Activated CD4-positive, alpha-beta T cell treated with anti-CD3 and anti-CD28 coated beads, Interleukin-2, amount 10 ng/mL, durations not matched to agents 7 days and 5 days (primary cell): ENCODE results near the gene ICAM3. TPM values are rescaled to one million over a fixed set of nuclear protein-coding genes. Genes with fewer than 3 reads are reported as not detected.
A peak's percentile ranks its signal among the peaks of the same experiment; 100 is the strongest.
"Not testable (repeated sequence)": the region's sequence is repeated elsewhere in the genome, so short reads cannot be mapped to it uniquely, and the experiment has no call there.

ENCODE experiments used
- CTCF ChIA-PET: fragments of 350-600 bp; sonication (Branson Sonifier 250); formaldehyde crosslinking; loops from one replicate; lab custom pipeline; 2021; ENCODE audit warnings: antibody characterized with exemption; lab: Charles Lee
- POLR2A ChIA-PET: fragments of 350-600 bp; sonication (Branson Sonifier 250); formaldehyde crosslinking; loops from one replicate; lab custom pipeline; 2021; ENCODE audit warnings: antibody characterized with exemption; lab: Charles Lee
- DNase-seq: peaks from one replicate; pipeline ENCODE4 v3.0.0-alpha.2; 2020
- H3K27ac Mint-ChIP-seq: one replicate; pipeline ENCODE4 v1.8.0; 2021; ENCODE audit warnings: mild to moderate bottlenecking, moderate library complexity, mixed read lengths
- H3K27me3 Mint-ChIP-seq: one replicate; pipeline ENCODE4 v1.8.0; 2021; ENCODE audit warnings: mixed read lengths
- H3K36me3 Mint-ChIP-seq: one replicate; pipeline ENCODE4 v1.8.0; 2021; ENCODE audit warnings: low read depth, mixed read lengths
- H3K4me1 Mint-ChIP-seq: one replicate; pipeline ENCODE4 v1.8.0; 2021; ENCODE audit warnings: mixed read lengths
- H3K4me3 Mint-ChIP-seq: one replicate; pipeline ENCODE4 v1.8.0; 2021; ENCODE audit warnings: mild to moderate bottlenecking, moderate library complexity, mixed read lengths
- H3K9me3 Mint-ChIP-seq: one replicate; pipeline ENCODE4 v1.8.0; 2021; ENCODE audit warnings: mixed read lengths
- total RNA-seq, 2 experiments: library from RNA; stranded (reverse); gene quantifications; one replicate each; pipeline ENCODE4 v1.2.3, GENCODE V29; 2021

Gene ICAM3
- total RNA-seq, 2 experiments from 2014 or later, result 230 to 233 TPM

- DNase-seq, result no peak
- H3K27me3 Mint-ChIP-seq, result no peaks in the 10 kb centered on the region
- H3K36me3 Mint-ChIP-seq, result peaks cover 15% of the 10 kb centered on the region
- CTCF ChIA-PET, result interaction anchor here (1.1 to 1.2 kb wide), 2 partner anchors 33 to 49 kb away, joined by 3 read pairs; no protein-coding TSS in a partner anchor
- peak overlapping the region; percentile 94 for H3K27ac Mint-ChIP-seq
- peaks cover 33% of the 10 kb centered on the region for H3K4me1 Mint-ChIP-seq
- POLR2A ChIA-PET, result no interaction called here
- H3K4me3 Mint-ChIP-seq, result peak overlapping the region; percentile 95
- no peaks in the 10 kb centered on the region for H3K9me3 Mint-ChIP-seq
Measured at GRCh38 chr19:10339977-10340376, 553 bp upstream of the ICAM3 start.

- peaks cover 24% of the 10 kb centered on the region for H3K36me3 Mint-ChIP-seq
- H3K9me3 Mint-ChIP-seq, result no peaks in the 10 kb centered on the region
- ChIA-PET CTCF (no interaction called here), POLR2A (no interaction called here)
- H3K27me3 Mint-ChIP-seq, result no peaks in the 10 kb centered on the region
- peaks cover 42% of the 10 kb centered on the region for H3K4me1 Mint-ChIP-seq
- H3K27ac Mint-ChIP-seq, result peak overlapping the region; percentile 94
- no peak for DNase-seq
- H3K4me3 Mint-ChIP-seq, result peak overlapping the region; percentile 95
Measured at GRCh38 chr19:10338940-10339339, 484 bp downstream of the ICAM3 start.

DNA sequence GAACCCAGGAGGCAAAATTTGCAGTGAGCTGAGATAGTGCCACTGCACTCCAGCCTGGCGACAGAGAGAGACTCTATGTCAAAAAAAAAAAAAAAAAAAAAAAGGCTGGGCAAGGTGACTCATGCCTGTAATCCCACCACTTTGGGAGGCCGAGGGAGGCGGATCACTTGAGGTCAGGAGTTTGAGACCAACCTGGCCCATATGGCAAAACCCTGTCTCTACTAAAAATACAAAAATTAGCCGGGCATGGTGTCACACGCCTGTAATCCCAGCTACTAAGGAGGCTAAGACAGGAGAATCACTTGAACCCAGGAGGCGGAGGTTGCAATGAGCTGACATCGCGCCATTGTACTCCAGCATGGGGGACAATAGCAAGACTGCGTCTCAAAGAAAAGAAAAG lies 2.7 kb downstream of the ICAM3 start:
- H3K36me3 Mint-ChIP-seq, result peaks cover 37% of the 10 kb centered on the region
- CTCF ChIA-PET, result interaction anchor here (0.6 to 0.8 kb wide), 2 partner anchors 81 to 178 kb away, joined by 3 read pairs; no protein-coding TSS in a partner anchor
- peaks cover 60% of the 10 kb centered on the region for H3K4me1 Mint-ChIP-seq
- H3K27me3 Mint-ChIP-seq, H3K9me3 Mint-ChIP-seq, H3K27ac Mint-ChIP-seq, POLR2A ChIA-PET, DNase-seq, H3K4me3 Mint-ChIP-seq: not testable (repeated sequence)

- H3K9me3 Mint-ChIP-seq, result no peaks in the 10 kb centered on the region
- POLR2A ChIA-PET, result no interaction called here
Measured at GRCh38 chr19:10335352-10335985, 4.0 kb downstream of the ICAM3 start.

GRCh38 chr19:10334588-10335351 lies 4.7 kb downstream of the ICAM3 start:
- H3K9me3 Mint-ChIP-seq, result no peaks in the 10 kb centered on the region
- H3K4me3 Mint-ChIP-seq, result peak overlapping the region; percentile 27
- CTCF ChIA-PET, result interaction anchor here (1.0 to 2.1 kb wide), 6 partner anchors 10 to 76 kb away, joined by 3 to 8 read pairs (median 4); no protein-coding TSS in a partner anchor
- H3K36me3 Mint-ChIP-seq, result peaks cover 41% of the 10 kb centered on the region
- POLR2A ChIA-PET, result no interaction called here
- H3K27me3 Mint-ChIP-seq, result no peaks in the 10 kb centered on the region
- peak; percentile 39 for DNase-seq
- peaks cover 54% of the 10 kb centered on the region for H3K4me1 Mint-ChIP-seq
- H3K27ac Mint-ChIP-seq, result peak overlapping the region; percentile 19

More at GRCh38 chr19:10335352-10335985, 4.0 kb downstream of the ICAM3 start:
- CTCF ChIA-PET, result interaction anchor here (0.8 to 1.1 kb wide), 2 partner anchors 54 to 66 kb away, joined by 3 read pairs; no protein-coding TSS in a partner anchor
- no peak for DNase-seq
- H3K36me3 Mint-ChIP-seq, result peaks cover 37% of the 10 kb centered on the region
- no peak overlapping the region for H3K4me3 Mint-ChIP-seq
- no peaks in the 10 kb centered on the region for H3K27me3 Mint-ChIP-seq
- H3K27ac Mint-ChIP-seq, result no peak overlapping the region
- H3K4me1 Mint-ChIP-seq, result peaks cover 58% of the 10 kb centered on the region

GRCh38 chr19:10333758-10334587 lies 5.5 kb downstream of the ICAM3 start:
- Mint-ChIP-seq H3K27ac (peak overlapping the region; percentile 94), H3K36me3 (peaks cover 43% of the 10 kb centered on the region), H3K27me3 (no peaks in the 10 kb centered on the region), H3K4me3 (peak overlapping the region; percentile 92), H3K9me3 (no peaks in the 10 kb centered on the region), H3K4me1 (peaks cover 46% of the 10 kb centered on the region)
- DNase-seq, result no peak
- CTCF ChIA-PET, result interaction anchor here (0.8 to 2.1 kb wide), 9 partner anchors 8 to 75 kb away, joined by 3 to 8 read pairs (median 3); no protein-coding TSS in a partner anchor
- POLR2A ChIA-PET, result no interaction called here

- Mint-ChIP-seq H3K4me1 (peaks cover 38% of the 10 kb centered on the region), H3K36me3 (peaks cover 36% of the 10 kb centered on the region), H3K9me3 (no peaks in the 10 kb centered on the region), H3K27ac (peak within 1 kb of the TSS; percentile 94), H3K27me3 (no peaks in the 10 kb centered on the region), H3K4me3 (peak within 1 kb of the TSS; percentile 92)
- peak; percentile 98 for DNase-seq
- POLR2A ChIA-PET, result interaction anchor here (0.6 kb wide), 1 partner anchor 47 kb away, joined by 3 read pairs; no protein-coding TSS in a partner anchor
- CTCF ChIA-PET, result interaction anchor here (0.8 to 2.1 kb wide), 10 partner anchors 9 to 366 kb away, joined by 3 to 8 read pairs (median 3); no protein-coding TSS in a partner anchor
Measured at GRCh38 chr19:10332965-10333757, 6.3 kb downstream of the ICAM3 start, which contains the start of gene RAVER1. Gene RAVER1, minus strand, starts transcription at chr19:10333529. Its CDS starts 22 bp downstream, at chr19:10333507.

GRCh38 chr19:10332158-10332964 lies 7.1 kb downstream of the ICAM3 start:
- H3K27ac Mint-ChIP-seq, result peak overlapping the region; percentile 94
- H3K4me3 Mint-ChIP-seq, result peak overlapping the region; percentile 92
- ChIA-PET CTCF (interaction anchor here (1.0 to 2.1 kb wide), 2 partner anchors 56 to 367 kb away, joined by 3 to 6 read pairs; no protein-coding TSS in a partner anchor), POLR2A (interaction anchor here (0.6 kb wide), 1 partner anchor 48 kb away, joined by 3 read pairs; no protein-coding TSS in a partner anchor)
- H3K4me1 Mint-ChIP-seq, result peaks cover 37% of the 10 kb centered on the region
- peaks cover 43% of the 10 kb centered on the region for H3K36me3 Mint-ChIP-seq
- H3K9me3 Mint-ChIP-seq, result no peaks in the 10 kb centered on the region
- DNase-seq, result no peak
- H3K27me3 Mint-ChIP-seq, result no peaks in the 10 kb centered on the region

GRCh38 chr19:10329555-10329954 lies 9.9 kb downstream of the ICAM3 start:
- ChIA-PET CTCF (interaction anchor here (0.7 to 0.9 kb wide), 2 partner anchors 12 to 65 kb away, joined by 3 to 4 read pairs; no protein-coding TSS in a partner anchor), POLR2A (no interaction called here)
- DNase-seq, result no peak
- no peaks in the 10 kb centered on the region for H3K9me3 Mint-ChIP-seq
- no peaks in the 10 kb centered on the region for H3K27me3 Mint-ChIP-seq
- H3K4me1 Mint-ChIP-seq, result peaks cover 26% of the 10 kb centered on the region
- peaks cover 36% of the 10 kb centered on the region for H3K36me3 Mint-ChIP-seq
- no peak overlapping the region for H3K27ac Mint-ChIP-seq
- H3K4me3 Mint-ChIP-seq, result no peak overlapping the region

- H3K9me3 Mint-ChIP-seq, result no peaks in the 10 kb centered on the region
- CTCF ChIA-PET, result no interaction called here
- no peak overlapping the region for H3K27ac Mint-ChIP-seq
- peaks cover 35% of the 10 kb centered on the region for H3K36me3 Mint-ChIP-seq
- POLR2A ChIA-PET, result no interaction called here
- peaks cover 18% of the 10 kb centered on the region for H3K4me1 Mint-ChIP-seq
- no peak for DNase-seq
- H3K4me3 Mint-ChIP-seq, result no peak overlapping the region
- H3K27me3 Mint-ChIP-seq, result no peaks in the 10 kb centered on the region
Measured at GRCh38 chr19:10328558-10329429, 10.6 kb downstream of the ICAM3 start.
